M059J (cell line): Measurements from ENCODE around the gene NAXD. TPM values are rescaled to one million over a fixed set of nuclear protein-coding genes. Genes with fewer than 3 reads are reported as not detected.
"Not testable (repeated sequence)": the region's sequence is repeated elsewhere in the genome, so short reads cannot be mapped to it uniquely, and the experiment has no call there.

Experiments
- DNase-seq: peaks from one replicate; pipeline ENCODE4 v3.0.0-alpha.2; 2012; ENCODE audit warnings: low read depth
- total RNA-seq: library from RNA; depleted of rRNA; stranded (reverse); fragments of >200 nt; shearing (Covaris generic); gene quantifications from 2 replicates; pipeline ENCODE4 v1.2.3, GENCODE V29; 2014; rRNA removed

The NAXD gene
- 10.2 and 22.2 TPM in 2 replicates for total RNA-seq

DNA sequence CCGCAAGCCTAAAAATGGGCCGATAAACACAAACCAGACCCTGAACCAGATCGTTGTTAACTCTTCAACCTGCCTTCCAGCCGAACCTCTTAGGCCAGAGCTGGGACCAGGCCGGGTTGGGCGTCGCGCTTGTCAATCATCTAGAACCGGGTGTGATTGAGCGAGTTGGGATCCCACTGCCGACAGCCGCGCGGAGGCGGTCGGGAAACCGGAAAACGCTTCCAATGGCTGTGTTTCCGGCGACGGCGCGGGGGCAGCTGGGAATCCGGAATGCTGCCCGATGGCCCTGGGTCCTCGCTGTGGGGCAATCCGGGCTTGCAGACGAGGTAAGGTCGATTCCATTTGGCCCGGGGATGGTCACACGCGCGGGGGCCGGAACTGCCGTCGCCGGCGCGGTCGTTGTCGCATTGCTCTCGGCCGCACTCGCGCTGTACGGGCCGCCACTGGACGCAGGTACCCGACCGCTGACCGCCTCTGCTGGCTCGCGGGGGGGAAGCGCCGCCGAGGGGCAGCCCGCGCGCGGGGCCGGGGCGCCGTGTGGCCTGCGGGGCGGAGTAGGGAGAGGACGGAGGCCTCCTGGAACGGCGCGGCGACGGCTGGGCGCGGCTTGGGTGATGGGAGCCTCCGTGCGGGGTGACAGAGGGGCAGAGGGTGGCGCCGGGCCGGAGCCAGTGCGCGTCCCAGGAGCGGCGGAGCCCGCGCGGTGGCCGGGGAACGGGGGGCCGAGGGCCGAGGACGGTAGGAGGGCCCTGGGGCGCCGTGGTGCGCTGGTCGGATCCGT lies at the start of gene NAXD:
Gene NAXD (plus strand): TSS at position 224 of the 781 bp plus-strand sequence. CDS start 57 bp downstream, at position 281.
- peak; percentile 93 for DNase-seq

DNA sequence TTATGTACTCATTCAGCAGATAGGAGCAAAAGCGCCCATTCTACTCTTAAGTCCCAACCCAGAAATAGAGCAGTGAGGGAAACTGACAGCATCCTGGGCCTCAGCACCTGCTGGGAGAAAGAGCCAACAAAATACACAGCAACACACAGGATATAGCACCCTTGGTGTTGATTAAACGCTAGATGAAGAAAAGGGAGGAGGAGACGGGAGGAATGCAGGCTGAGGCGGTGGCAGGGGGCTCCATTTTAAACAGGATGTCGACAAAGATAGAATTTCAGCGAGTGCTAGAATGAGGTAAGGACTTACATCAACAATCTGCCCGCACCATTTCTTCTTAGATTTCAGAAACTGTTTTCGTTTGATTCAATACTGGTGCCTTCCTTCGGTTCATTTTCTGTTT lies 49.2 kb upstream of the NAXD start:
- DNase-seq: no peak

DNA sequence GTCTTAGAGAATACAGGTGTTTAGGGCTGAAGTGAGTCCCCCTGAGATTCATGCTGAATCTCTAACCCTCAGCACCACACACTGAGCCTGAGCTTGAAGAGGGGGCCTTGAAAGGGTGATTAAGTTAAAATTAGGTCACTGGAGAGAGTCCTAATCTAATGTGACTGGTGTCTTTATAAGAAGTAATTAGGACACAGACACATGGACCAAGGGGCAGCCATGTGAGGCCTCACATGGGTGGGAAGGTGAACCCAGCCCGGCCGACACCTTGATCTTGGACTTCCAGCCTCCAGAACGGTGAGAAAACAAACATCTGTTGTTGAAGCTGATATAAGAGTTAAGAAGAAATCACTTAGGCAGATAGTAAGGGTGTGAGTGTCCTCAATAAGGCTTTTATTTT lies 46.7 kb upstream of the NAXD start:
- DNase-seq: no peak

DNA sequence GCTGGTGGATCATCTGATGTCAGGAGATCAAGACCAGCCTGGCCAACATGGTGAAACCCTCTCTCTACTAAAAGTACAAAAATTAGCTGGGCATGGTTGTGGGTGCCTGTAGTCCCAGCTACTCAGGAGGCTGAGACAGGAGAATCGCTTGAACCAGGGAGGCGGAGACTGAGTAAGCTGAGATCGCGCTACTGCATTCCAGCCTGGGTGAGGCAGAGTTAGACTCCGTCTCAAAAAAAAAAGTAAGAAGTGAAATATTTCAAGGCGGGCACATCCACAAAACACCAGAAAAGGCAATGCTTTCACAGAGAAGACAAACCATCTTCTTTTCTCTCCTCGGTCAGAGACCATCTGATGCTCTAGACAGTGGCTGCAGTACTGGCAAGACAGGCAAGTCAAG lies 45.4 kb upstream of the NAXD start:
- DNase-seq: not testable (repeated sequence)

DNA sequence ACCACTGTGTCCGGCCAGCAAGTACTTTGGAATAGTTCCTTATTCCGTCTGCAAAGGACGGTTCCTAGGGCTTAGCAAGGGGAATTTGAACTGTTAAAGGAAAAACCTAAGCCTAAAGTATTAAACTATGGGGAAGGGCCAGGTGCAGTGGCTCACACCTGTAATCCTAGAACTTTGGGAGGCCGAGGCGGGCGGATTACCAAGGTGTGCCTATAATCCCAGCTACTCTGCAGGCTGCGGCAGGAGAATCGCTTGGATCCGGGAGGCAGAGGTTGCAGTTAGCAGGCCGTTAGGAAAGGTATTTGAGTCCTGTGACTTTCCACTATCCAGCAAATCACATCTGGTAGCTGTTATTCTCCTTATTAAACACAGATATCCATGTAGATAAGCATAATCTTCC lies 44.5 kb upstream of the NAXD start:
- DNase-seq: no peak

DNA sequence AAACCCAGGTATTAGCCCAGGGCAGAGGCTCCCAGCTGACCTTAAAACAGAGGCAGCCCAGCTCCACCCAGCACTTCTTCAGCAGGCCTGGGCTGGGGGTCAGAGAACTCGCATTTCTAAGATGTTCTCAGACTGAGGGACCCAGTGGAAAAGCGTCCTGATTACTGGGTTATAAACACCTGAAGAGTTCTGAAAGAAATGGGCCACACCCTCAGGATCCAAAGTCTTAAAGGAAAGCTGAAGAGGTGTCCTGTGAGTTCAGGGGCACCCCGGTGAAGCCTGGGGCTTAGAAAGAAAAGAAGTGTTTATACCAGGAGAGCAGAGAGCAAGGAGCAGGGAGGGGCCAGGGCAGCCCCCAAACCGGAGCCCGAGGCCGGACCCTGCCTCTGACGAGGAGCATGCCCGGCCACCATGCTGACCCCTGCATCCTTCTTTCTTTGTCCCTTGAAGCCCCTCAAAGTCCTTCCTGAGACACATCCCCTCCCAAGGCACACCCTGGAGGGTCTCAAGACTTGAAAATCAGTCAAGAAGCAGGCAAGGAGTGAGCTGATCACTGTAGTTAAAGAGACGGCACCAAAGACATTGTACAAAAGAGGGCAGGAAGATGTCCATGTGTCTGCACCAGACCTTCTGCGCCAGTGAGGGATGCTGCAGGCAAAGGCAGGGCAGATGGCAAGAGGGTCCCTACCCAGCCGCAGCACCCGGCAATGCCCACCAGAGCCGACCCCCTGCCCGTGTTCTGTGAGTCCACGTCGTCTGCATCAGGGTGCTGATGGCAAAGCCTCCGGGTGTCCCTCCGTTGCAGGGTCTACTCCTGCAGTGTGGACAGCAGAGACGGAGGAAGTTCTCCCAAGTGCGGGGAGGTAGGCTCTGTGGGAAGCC lies 43.2 kb upstream of the NAXD start:
- no peak for DNase-seq

DNA sequence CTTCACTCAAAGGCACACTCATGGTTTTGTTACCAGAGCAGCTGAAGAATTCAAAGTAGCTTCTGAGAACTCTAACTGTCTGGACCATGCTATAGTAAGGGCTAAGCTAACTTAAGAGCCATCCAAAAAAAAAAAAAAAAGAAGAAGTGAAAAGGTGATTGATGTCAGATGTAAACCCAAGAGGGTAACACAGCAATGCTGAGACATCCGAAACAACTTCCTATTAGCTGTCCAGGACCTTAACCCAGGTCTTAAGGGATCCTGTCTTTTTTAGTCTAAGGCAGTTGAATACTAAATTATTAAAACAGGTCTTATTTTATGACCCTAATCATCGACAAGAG lies 42.6 kb upstream of the NAXD start:
- DNase-seq: no peak

DNA sequence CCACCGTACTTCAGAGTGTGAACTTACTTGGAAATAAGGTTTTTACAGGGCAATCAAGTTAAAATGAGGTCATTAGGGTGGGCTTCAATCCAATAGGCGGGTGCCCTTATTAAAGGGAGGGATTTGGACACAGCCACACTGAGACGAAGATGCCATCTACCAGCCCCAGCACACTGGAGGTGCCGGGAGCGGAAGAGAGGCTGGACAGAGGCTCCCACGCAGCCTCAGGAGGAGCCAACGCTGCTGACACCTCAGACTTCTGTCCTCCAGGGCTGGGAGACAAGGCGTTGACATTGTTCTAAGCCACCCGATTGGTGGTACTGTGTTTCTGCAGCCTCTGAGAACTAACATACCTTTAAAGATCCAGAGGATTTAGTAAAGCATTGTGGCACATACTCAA lies 41.2 kb upstream of the NAXD start:
- no peak for DNase-seq

DNA sequence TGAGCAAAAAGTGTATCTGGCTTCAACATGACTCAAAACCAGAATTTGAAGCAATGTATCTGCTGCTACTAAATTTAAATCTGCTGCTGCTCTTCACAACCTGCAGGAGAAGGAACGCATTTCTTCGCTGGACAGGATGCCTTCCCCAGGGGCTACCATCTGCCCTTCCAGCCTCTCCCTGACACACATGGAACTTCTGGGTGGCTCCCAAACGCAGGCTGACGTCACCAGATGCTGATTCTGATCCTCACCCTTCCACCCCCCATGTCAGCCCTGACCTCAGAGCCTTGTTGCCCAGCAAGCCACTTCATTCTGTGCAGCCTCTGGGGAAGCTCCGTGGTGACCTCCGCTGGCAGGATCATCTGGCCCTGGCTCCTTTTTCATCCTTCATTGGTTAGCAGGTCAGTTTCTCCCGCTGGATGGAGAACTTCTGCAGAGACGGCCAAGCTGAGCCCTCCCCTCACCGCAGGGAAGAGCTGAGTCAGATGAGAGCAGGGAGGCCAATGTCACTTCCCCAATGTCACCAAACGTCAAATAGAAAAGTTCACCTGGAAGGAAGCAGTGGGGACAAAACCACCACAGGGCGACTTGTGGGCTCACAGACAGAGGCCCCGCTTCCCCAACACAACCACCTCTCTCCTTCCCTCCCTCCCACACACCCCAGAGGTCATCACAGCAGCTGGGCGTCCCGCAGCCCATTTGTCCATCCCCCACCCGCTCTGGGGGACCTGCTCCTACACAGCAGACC lies 39.8 kb upstream of the NAXD start:
- DNase-seq: peak; percentile 32

DNA sequence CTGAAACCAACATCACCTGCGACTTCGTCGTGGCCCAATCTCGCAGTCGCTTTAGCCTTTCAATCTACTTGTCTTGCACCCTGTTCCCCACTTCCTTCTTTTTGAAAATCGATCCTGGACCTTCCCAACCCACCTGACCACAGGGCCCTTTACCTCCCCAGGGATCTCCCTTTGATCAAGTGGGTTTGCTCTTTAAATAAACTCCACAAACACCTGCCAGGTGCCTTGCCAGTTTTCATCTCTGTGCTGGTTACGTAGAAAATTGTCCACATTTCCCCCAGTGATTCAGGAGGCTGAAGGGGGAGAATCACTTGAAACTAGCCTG lies 39.3 kb upstream of the NAXD start:
- DNase-seq: no peak

DNA sequence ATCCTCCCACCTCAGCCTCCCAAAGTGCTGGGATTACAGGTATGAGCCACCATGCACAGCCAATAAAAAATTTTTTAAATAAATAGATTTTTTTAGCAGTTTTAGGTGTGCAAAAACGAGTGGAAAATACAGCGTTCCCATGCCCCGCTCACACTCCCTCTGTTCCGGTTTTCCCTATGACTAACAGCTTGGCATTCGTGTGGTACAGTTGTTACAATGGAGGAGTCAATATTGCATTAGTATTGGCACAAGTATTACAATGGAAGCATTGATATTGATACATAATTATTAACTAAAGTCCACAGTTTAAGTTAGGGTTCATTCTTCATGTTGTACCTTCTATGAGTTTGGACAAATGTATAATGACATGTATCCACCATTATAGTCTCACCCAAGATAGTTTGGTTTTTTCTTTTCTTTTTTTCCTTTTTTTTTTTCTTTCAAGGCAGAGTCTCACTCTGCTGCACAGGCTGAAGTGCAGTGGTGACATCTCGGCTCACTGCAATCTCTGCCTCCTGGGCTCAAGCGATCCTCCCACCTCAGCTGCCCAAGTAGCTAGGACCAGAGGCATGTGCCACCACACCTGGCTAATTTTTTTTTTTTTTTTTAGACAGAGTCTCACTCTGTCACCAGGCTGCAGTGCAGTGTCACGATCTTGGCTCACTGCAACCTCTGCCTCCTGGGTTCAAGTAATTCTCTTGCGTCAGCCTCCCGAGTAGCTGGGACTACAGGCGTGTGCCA lies 38.4 kb upstream of the NAXD start:
- no peak for DNase-seq

DNA sequence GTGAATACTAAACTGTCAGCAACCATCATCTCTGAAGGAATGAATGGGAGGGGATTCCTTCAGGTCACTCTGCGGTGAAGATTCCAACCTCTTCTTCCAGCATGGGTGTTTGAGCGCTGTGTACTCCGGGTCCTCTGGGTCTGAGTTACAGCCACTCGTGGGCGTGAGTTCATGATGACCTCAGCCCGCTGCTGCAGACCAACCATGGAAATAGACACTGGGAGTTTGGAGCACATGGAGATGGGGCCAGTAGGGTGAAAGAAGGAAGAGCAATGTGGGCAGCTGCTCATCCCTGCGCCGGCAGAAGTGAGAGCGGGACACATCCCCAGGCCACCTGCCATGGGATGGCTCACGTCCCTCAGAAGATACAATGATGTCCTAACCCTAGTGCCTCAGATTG lies 37.0 kb upstream of the NAXD start:
- DNase-seq: no peak

DNA sequence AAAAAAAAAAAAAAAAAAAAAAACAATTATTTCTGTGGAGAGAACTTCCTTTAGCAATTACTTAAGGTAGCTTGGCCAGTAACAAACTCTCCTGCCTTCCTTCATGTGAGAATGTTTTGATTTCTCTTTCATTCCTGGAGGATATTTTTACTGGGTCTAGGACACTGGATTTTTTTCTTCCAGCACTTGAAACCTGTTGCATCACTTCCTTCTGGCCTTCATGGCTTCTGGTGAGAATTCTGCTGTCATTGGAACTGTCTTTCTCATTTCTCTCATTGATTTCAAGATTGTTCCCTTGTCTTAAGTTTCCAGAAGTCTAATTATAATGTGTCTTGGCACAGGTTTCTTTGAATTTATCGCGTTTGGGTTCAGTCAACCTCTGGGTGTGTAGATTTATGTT lies 34.5 kb upstream of the NAXD start:
- DNase-seq: no peak

DNA sequence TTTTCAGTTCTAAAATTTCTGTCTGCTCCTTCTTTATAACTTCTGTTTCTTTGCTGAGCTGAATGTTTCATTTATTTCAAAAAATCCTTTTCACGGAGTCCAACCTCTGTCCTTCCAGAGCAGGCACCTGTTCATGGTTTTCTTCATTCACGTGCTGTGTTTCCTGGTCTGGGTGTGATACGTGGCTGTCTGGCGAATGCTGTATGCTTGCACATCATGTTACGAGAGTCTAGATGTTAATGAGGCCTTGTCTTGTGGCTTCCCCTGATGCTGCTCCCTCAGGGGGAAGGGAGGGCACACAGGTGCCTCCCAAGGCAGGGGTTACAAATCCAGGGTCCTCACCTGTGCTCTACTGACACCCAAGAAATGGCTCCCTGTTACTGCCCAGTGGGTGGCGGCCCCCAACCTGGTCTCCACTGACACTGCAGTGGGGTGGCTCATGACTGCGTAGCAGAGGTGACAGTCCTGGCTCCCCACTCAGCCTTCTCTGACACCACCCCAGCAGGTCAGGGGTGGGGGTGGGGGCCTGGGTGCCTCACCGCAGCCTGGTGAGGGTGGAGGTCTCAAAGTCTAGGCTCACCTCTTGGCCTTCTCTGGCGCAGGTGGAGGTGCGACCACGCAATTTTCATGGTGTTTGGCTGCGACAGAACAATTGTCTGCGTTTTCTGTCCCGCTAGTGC lies 33.7 kb upstream of the NAXD start:
- no peak for DNase-seq

DNA sequence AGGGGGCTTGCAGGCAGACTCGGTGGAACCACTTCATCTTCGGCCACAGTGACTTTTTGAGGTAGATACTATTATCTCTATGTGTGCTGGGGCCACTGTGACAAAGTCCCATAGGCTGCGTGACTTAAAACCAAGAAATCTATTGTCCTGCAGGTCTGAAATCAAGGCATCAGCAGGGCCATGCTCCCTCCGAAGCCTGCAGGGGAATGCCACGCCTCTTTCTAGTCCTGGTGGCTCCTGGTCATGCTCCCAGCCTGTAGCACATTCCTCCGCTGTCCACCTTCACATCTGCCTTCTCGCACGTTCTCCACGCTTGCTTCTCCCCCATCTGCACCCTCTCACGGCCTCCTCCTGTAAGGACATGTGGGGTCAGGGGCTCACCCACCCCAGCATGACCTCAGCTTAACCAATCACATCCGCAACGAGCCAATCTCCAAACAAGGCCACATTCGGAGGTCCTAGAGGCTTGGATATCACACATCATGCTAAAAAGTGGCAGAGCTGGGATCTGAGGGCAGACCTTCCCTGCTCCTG lies 32.9 kb upstream of the NAXD start:
- DNase-seq: no peak

DNA sequence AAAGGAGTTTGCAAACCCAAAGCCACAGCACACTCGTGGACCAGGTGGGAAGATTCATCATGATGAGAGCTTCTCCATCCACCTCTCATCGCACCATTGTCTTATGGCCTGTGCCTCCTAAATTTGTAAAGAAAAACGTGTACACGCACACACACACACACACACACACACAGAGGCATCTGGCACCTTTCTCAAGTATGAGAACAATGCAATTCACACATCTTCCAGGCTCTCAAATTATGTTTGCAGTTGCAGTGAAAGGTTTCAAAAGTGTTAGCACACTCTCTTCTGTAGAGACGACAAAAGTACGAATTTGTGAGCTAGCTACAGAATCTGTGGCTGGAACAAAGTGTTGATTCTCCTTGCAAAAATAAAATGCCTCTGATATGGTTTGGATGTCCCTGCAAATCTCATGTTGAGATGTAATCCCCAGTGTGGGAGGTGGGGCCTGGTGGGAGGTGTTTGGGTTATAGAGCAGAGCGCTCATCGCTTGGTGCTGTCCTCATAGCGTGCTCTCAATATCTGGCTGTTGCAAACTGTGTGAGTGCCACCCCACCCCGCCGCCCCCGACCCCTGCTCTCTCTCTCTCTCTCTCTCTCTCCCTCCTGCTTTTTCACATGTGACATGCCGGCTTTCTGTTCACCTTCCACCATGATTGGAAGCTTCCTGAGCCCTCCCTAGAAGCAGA lies 32.0 kb upstream of the NAXD start:
- DNase-seq: no peak

DNA sequence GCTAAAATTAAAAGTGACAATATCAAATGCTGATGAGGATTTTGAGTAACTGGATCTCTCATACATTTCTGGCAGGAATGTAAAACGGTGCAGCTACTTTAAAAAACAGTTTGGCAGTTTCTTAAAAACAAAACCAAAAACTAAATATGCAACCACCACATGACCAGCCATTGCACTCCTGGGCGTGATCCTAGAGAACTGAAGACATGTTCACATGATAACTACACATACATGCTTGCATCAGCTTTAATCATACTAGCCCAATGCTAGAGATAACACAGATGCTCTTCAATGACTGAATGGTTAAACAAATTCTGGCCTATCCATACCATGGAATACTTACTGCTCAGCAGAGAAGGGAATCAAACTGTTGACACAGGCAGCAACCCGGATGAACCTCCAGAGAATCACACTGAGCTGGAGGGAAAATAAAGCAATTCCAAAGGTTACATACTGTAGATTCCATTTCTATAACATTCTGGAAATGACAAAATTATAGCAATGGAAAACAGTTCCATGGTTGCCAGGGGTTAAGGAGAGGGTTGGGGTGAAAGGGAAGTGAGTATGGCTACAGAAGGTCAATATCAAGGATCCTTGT lies 25.5 kb upstream of the NAXD start:
- DNase-seq: no peak

DNA sequence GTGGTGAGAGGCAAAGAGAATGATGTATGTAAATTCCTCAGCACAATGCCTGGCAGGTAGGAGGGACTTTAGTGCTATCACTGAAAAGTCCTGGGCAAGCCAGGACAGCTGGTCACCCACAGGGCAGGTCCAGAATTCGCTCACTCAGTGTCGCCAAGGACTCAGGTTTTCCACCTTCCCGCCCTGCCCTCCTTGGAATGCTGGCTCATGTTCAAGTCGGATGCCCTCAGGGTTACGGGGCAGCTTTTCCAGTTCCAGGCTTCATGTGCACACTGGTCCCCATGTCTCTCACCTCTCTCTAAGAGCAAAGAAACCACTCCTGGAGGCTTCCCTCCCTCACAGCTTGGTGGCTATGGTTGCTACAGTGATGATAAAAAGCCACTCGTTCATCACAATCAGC lies 24.8 kb upstream of the NAXD start:
- peak; percentile 15 for DNase-seq

DNA sequence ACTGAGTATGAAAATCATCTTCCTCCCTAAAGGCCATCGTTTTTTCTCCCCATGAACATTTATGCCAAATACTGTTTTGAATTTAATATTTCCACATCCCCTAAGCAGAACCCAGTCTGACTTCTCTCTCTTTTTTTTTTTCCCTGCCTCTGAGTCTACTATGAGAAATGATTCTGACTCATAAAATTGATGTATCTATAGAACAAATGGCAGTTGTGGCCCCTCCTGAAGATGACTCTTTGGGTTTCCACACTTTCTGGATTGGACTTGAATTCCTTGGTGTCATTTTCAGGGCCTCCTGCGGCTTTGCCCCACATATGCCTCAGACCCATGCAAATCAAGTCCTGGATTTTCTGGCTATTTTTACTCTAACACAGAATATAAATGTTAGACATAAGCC lies 22.7 kb upstream of the NAXD start:
- DNase-seq: no peak
